ENCODE measurements around the gene ANKRD17. TPM values are rescaled to one million over a fixed set of nuclear protein-coding genes. Genes with fewer than 3 reads are reported as not detected.

Gene ANKRD17
- total RNA-seq, 2 experiments from 2014 or later = 50.8 to 53.1 TPM

DNA sequence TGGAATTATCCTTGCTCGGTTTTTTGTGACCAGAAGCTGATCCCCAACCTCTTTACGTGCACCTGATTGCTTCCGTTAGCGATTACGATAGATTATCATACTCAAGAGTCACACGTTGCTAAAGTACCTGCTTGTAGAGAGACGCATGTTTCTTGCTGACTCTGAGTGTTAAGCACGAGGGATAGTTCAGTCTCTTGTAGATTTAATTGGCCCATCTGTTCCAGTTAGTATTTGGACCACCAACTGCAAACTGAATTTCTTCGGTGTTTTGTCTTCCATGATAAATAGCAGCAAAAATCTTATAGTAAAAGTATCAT, 188.6 kb downstream of the ANKRD17 start:
- Mint-ChIP-seq H3K9me3 (no peaks in the 10 kb centered on the region), H3K27me3 (no peaks in the 10 kb centered on the region), H3K4me1 (ENCODE audit: low read depth) (peaks cover 34% of the 10 kb centered on the region), H3K36me3 (ENCODE audit: low read depth) (peaks cover 11% of the 10 kb centered on the region), H3K4me3 (peak overlapping the region; percentile 82), H3K27ac (peak overlapping the region; percentile 98)
- CTCF ChIA-PET = interaction anchor here (0.7 to 1.6 kb wide), 4 partner anchors 10 to 190 kb away, joined by 3 to 9 read pairs (median 4); no protein-coding TSS in a partner anchor
- POLR2A ChIA-PET = interaction anchor here (0.9 to 4.7 kb wide), 8 partner anchors 10 to 189 kb away, joined by 3 to 30 read pairs (median 3); partner anchors contain the start of gene ANKRD17
- DNase-seq = no peak
- intact Hi-C loops (cut with micrococcal nuclease) = no loop called here
- TF ChIP-seq, protein P1, sequence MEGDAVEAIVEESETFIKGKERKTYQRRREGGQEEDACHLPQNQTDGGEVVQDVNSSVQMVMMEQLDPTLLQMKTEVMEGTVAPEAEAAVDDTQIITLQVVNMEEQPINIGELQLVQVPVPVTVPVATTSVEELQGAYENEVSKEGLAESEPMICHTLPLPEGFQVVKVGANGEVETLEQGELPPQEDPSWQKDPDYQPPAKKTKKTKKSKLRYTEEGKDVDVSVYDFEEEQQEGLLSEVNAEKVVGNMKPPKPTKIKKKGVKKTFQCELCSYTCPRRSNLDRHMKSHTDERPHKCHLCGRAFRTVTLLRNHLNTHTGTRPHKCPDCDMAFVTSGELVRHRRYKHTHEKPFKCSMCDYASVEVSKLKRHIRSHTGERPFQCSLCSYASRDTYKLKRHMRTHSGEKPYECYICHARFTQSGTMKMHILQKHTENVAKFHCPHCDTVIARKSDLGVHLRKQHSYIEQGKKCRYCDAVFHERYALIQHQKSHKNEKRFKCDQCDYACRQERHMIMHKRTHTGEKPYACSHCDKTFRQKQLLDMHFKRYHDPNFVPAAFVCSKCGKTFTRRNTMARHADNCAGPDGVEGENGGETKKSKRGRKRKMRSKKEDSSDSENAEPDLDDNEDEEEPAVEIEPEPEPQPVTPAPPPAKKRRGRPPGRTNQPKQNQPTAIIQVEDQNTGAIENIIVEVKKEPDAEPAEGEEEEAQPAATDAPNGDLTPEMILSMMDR (IDR thresholded peaks at IDR 0.05) = no peak
- peak; percentile 26 for ATAC-seq

GRCh38 chr4:73069338-73070073, 189.1 kb downstream of the ANKRD17 start, which contains the start of gene COX18:
COX18 (minus strand) TSS chr4:73069716; CDS start chr4:73069649, 67 bp downstream.
- intact Hi-C loops (cut with micrococcal nuclease) = loop anchor here (1.0 kb wide), 1 partner anchor 190 kb away; no protein-coding TSS in a partner anchor
- POLR2A ChIA-PET = interaction anchor here (0.9 to 4.7 kb wide), 8 partner anchors 11 to 189 kb away, joined by 3 to 30 read pairs (median 3); partner anchors contain the start of gene ANKRD17
- Mint-ChIP-seq H3K36me3 (ENCODE audit: low read depth) (peaks cover 13% of the 10 kb centered on the region), H3K4me1 (ENCODE audit: low read depth) (peaks cover 36% of the 10 kb centered on the region), H3K4me3 (peak within 1 kb of the TSS; percentile 82), H3K27me3 (no peaks in the 10 kb centered on the region), H3K9me3 (no peaks in the 10 kb centered on the region), H3K27ac (peak within 1 kb of the TSS; percentile 98)
- DNase-seq (peak; percentile 97), ATAC-seq (peak; percentile 78)
- CTCF ChIA-PET = interaction anchor here (0.7 to 1.6 kb wide), 4 partner anchors 10 to 190 kb away, joined by 3 to 9 read pairs (median 4); no protein-coding TSS in a partner anchor
- TF ChIP-seq, protein P1 (IDR thresholded peaks at IDR 0.05) = no peak

DNA sequence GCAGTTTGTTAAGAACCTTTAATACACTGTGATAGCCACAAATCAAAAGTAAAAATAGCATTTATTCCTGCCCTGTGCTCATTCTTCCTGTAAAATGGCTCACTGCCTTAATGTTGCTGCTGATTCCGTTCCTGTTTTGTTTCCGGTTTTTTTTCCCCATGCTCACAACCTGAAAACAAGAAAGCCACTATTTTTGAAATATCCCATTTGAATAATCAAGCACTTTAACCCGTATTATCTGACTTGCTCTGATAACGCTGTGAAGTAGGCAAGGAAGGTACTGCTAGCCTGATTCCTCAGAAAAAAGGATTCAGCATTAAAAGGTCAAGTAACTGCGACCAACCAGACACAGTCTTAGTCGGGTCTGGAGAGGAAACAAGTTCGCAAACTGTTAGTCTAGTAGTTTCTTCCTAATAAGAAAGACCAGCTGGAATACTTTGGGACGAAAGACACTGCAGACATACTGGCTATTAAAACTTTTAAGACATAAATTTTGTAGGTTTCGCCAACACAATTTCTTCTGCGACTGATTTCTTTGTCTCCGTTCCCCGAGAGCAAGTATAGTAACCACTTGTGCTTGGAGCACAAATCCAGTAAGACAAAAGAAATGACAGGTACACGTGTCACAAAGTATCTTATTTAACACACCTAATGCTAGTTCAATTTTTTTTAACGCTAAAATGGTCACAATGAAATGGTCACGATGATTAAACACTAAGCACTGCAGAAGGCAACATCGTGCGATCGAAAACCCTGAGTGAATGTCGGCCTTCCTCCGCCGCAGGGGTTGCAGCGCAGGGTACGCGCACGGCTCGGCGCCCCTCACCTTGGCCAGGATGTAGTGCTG, 189.9 kb downstream of the ANKRD17 start:
- DNase-seq (peak; percentile 34), ATAC-seq (peak; percentile 11)
- ChIA-PET CTCF (no interaction called here), POLR2A (interaction anchor here (1.2 to 4.7 kb wide), 5 partner anchors 12 to 190 kb away, joined by 3 to 30 read pairs (median 3); partner anchors contain the start of gene ANKRD17)
- Mint-ChIP-seq H3K4me3 (peak overlapping the region; percentile 82), H3K27ac (peak overlapping the region; percentile 98), H3K27me3 (no peaks in the 10 kb centered on the region), H3K4me1 (ENCODE audit: low read depth) (peaks cover 42% of the 10 kb centered on the region), H3K9me3 (no peaks in the 10 kb centered on the region), H3K36me3 (ENCODE audit: low read depth) (peaks cover 19% of the 10 kb centered on the region)
- TF ChIP-seq, protein P1 (IDR thresholded peaks at IDR 0.05) = no peak
- intact Hi-C loops (cut with micrococcal nuclease) = loop anchor here (1.0 kb wide), 1 partner anchor 191 kb away; no protein-coding TSS in a partner anchor

DNA sequence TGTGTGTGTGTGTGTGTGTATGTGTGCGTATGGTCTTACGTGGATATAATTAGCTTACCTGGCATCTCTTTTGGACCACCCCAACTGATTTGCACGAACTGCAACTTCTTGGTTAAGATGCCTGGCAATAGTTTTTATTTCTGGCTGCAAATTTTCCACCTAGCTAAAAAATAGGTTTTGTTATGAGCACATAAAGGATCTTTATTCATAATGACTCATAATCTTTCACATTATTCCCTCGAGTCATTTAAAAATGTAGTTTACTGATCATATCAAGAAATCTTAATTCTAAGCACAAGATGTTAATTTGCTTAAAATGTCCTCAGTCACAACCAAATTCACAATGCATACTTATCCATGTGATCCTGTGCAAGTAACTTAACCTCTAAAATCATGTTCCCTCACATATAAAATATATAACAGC, 190.6 kb downstream of the ANKRD17 start:
- ChIA-PET CTCF (interaction anchor here (1.3 to 1.8 kb wide), 3 partner anchors 30 to 190 kb away, joined by 4 to 7 read pairs (median 5); partner anchors contain the start of gene ANKRD17), POLR2A (interaction anchor here (4.7 kb wide), 1 partner anchor 191 kb away, joined by 30 read pairs; the partner anchor contains the start of gene ANKRD17)
- Mint-ChIP-seq H3K4me1 (ENCODE audit: low read depth) (peaks cover 45% of the 10 kb centered on the region), H3K4me3 (peak overlapping the region; percentile 82), H3K27me3 (no peaks in the 10 kb centered on the region), H3K9me3 (no peaks in the 10 kb centered on the region), H3K36me3 (ENCODE audit: low read depth) (peaks cover 23% of the 10 kb centered on the region), H3K27ac (peak overlapping the region; percentile 98)
- DNase-seq (peak; percentile 52), ATAC-seq (no peak)
- intact Hi-C loops (cut with micrococcal nuclease) = no loop called here
- TF ChIP-seq, protein P1 (IDR thresholded peaks at IDR 0.05) = no peak

Data from activated CD8-positive, alpha-beta T cell treated with anti-CD3 and anti-CD28 coated beads for 36 hours (primary cell).